Stimulated activated naive CD8-positive, alpha-beta T cell treated with anti-CD3 and anti-CD28 coated beads, Interleukin-15, Interleukin-2, amounts not matched to agents 100 ng/mL and 50 ng/mL, for 24 hours (primary cell): ENCODE data around the gene S100A14.
A peak's percentile ranks its signal among the peaks of the same experiment; 100 is the strongest.
"Not testable (repeated sequence)": the region's sequence is repeated elsewhere in the genome, so short reads cannot be mapped to it uniquely, and the experiment has no call there.

ENCODE experiments used
- H3K27ac Mint-ChIP-seq: one replicate; pipeline ENCODE4 v1.8.0; 2021; ENCODE audit warnings: mild to moderate bottlenecking, mixed read lengths
- H3K27me3 Mint-ChIP-seq: one replicate; pipeline ENCODE4 v1.8.0; 2021; ENCODE audit warnings: mixed read lengths
- H3K36me3 Mint-ChIP-seq: one replicate; pipeline ENCODE4 v1.8.0; 2021; ENCODE audit warnings: low read depth, mixed read lengths
- H3K4me1 Mint-ChIP-seq: one replicate; pipeline ENCODE4 v1.8.0; 2021; ENCODE audit warnings: low read depth, mixed read lengths
- H3K4me3 Mint-ChIP-seq: one replicate; pipeline ENCODE4 v1.8.0; 2021; ENCODE audit warnings: mild to moderate bottlenecking, mixed read lengths
- H3K9me3 Mint-ChIP-seq: one replicate; pipeline ENCODE4 v1.8.0; 2021; ENCODE audit warnings: mixed read lengths

Gene S100A14

GRCh38 chr1:153646672-153647345 lies 30.7 kb upstream of the S100A14 start:
- H3K27ac Mint-ChIP-seq = peak overlapping the region; percentile 45
- H3K9me3 Mint-ChIP-seq = no peaks in the 10 kb centered on the region
- peaks cover 59% of the 10 kb centered on the region for H3K4me1 Mint-ChIP-seq
- H3K27me3 Mint-ChIP-seq = no peaks in the 10 kb centered on the region
- H3K36me3 Mint-ChIP-seq = peaks cover 59% of the 10 kb centered on the region
- no peak overlapping the region for H3K4me3 Mint-ChIP-seq

- Mint-ChIP-seq H3K36me3 (peaks cover 77% of the 10 kb centered on the region), H3K27ac (peak overlapping the region; percentile 47), H3K4me3 (no peak overlapping the region), H3K27me3 (no peaks in the 10 kb centered on the region), H3K9me3 (no peaks in the 10 kb centered on the region), H3K4me1 (peaks cover 54% of the 10 kb centered on the region)
Measured at GRCh38 chr1:153643816-153644215, 27.7 kb upstream of the S100A14 start.

DNA sequence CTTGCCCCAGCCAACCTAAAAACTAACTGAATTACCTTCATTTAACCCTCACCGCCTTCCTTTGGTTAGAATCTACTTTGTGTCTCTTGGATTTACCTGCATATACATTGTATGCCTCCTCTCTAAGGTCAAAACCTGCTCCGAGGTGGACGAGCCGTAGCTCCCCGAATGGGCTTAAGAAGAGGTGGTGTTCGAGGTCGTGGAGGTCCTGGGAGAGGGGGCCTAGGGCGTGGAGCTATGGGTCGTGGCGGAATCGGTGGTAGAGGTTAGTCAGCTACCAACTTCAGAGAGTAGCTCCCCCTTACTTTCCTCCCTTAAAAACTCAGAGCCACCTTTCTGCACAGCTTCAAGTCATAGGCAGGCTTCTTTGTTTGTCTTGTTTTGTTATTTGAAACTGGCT lies 27.0 kb upstream of the S100A14 start:
- H3K4me1 Mint-ChIP-seq = peaks cover 47% of the 10 kb centered on the region
- H3K27me3 Mint-ChIP-seq = no peaks in the 10 kb centered on the region
- H3K36me3 Mint-ChIP-seq = peaks cover 85% of the 10 kb centered on the region
- H3K4me3 Mint-ChIP-seq = no peak overlapping the region
- H3K9me3 Mint-ChIP-seq = no peaks in the 10 kb centered on the region
- H3K27ac Mint-ChIP-seq = peak overlapping the region; percentile 28

DNA sequence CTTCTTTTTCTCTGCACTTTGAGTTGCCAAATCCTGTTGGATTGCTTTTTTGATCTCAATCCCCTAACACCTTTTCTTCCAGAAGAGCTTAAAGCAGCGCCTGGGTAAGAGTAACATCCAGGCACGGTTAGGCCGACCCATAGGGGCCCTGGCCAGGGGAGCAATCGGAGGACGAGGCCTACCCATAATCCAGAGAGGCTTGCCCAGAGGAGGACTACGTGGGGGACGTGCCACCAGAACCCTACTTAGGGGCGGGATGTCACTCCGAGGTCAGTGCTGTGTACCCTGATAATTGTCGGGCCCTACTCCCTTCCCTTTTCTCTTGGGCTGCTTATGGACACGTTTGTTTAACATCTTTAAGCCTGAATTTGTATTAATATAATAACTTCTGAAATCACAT lies 26.0 kb upstream of the S100A14 start:
- H3K4me3 Mint-ChIP-seq = no peak overlapping the region

GRCh38 chr1:153640861-153641260 lies 24.7 kb upstream of the S100A14 start:
- H3K4me1 Mint-ChIP-seq = peaks cover 50% of the 10 kb centered on the region

More for the DNA sequence above, 26.0 kb upstream of the S100A14 start:
- H3K4me1 Mint-ChIP-seq = peaks cover 44% of the 10 kb centered on the region
- no peak overlapping the region for H3K27ac Mint-ChIP-seq
- no peaks in the 10 kb centered on the region for H3K27me3 Mint-ChIP-seq
- no peaks in the 10 kb centered on the region for H3K9me3 Mint-ChIP-seq
- H3K36me3 Mint-ChIP-seq = peaks cover 84% of the 10 kb centered on the region

DNA sequence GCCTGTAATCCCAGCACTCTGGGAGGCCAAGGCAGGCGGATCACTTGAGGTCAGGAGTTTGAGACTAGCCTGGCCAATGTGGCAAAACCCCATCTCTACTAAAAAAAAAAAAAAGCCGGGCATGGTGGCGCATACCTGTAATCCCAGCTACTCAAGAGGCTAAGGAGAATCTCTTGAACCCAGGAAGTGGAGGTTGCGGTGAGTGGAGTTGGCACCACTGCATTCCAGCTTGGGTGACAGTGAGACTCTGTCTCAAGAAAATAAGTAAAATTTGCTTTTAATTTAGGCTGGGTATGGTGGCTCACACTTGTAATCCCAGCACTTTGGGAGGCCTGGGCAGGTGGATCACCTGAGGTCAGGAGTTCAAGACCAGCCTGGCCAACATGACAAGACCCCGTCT lies 24.1 kb upstream of the S100A14 start:
- Mint-ChIP-seq H3K36me3 (peaks cover 84% of the 10 kb centered on the region), H3K4me1 (peaks cover 49% of the 10 kb centered on the region)
- not testable (repeated sequence) for H3K27ac Mint-ChIP-seq, H3K4me3 Mint-ChIP-seq, H3K27me3 Mint-ChIP-seq, H3K9me3 Mint-ChIP-seq

More at GRCh38 chr1:153640861-153641260, 24.7 kb upstream of the S100A14 start:
- H3K27ac Mint-ChIP-seq = no peak overlapping the region
- H3K9me3 Mint-ChIP-seq = no peaks in the 10 kb centered on the region
- no peak overlapping the region for H3K4me3 Mint-ChIP-seq
- H3K27me3 Mint-ChIP-seq = no peaks in the 10 kb centered on the region
- peaks cover 87% of the 10 kb centered on the region for H3K36me3 Mint-ChIP-seq

GRCh38 chr1:153639280-153639679 lies 23.2 kb upstream of the S100A14 start:
- Mint-ChIP-seq H3K4me1 (peaks cover 50% of the 10 kb centered on the region), H3K9me3 (no peaks in the 10 kb centered on the region), H3K27me3 (no peaks in the 10 kb centered on the region), H3K27ac (peak overlapping the region; percentile 31), H3K4me3 (no peak overlapping the region), H3K36me3 (peaks cover 82% of the 10 kb centered on the region)

DNA sequence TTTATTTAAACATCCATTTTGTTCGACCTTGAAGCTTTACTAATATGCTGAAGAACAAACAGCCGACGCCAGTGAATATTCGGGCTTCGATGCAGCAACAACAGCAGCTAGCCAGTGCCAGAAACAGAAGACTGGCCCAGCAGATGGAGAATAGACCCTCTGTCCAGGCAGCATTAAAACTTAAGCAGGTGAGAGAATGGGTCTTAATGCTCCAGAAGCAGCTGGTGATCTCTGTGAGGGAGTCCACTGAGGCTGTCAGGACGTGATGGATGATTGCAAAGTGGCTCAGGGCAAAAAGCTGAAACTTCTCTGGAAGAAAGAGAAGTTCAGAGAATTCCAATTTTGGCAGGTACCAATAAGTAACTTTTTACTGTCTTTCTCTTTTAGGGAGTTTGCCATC lies 22.1 kb upstream of the S100A14 start:
- no peaks in the 10 kb centered on the region for H3K27me3 Mint-ChIP-seq
- H3K4me3 Mint-ChIP-seq = no peak overlapping the region
- H3K36me3 Mint-ChIP-seq = peaks cover 74% of the 10 kb centered on the region
- no peaks in the 10 kb centered on the region for H3K9me3 Mint-ChIP-seq
- H3K4me1 Mint-ChIP-seq = peaks cover 45% of the 10 kb centered on the region
- no peak overlapping the region for H3K27ac Mint-ChIP-seq

- Mint-ChIP-seq H3K4me1 (peaks cover 54% of the 10 kb centered on the region), H3K36me3 (peaks cover 54% of the 10 kb centered on the region), H3K4me3 (peak overlapping the region; percentile 95), H3K9me3 (no peaks in the 10 kb centered on the region), H3K27ac (peak overlapping the region; percentile 77), H3K27me3 (no peaks in the 10 kb centered on the region)
Measured at GRCh38 chr1:153636312-153636711, 20.2 kb upstream of the S100A14 start.

DNA sequence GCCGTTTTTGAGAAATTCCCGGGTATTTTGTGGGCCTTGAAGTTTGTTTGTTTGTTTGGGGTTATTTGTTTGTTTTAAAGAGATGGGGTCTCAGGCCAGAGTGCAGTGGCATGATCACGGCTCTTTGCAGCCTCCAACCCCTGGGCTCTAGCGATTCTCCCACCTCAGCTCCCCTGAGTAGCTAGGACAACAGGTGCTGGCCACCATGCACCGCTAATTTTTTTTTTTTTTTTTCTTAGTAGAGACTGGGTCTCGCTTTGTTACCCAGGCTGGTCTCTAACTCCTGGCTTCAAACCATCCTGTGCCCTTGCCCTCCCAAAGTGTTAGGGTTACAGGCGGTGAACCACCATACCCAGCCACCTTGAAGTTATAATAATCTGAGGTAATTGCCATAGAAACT lies 19.7 kb upstream of the S100A14 start:
- no peaks in the 10 kb centered on the region for H3K9me3 Mint-ChIP-seq

GRCh38 chr1:153633754-153634665 lies 17.9 kb upstream of the S100A14 start, which contains the start of gene CHTOP:
CHTOP (plus strand) TSS chr1:153634066; CDS start chr1:153636589, 2,523 bp downstream.
- Mint-ChIP-seq H3K27me3 (no peaks in the 10 kb centered on the region), H3K4me3 (peak within 1 kb of the TSS; percentile 95), H3K36me3 (peaks cover 42% of the 10 kb centered on the region), H3K9me3 (no peaks in the 10 kb centered on the region), H3K4me1 (peaks cover 54% of the 10 kb centered on the region), H3K27ac (peak within 1 kb of the TSS; percentile 97)

More for the DNA sequence above, 19.7 kb upstream of the S100A14 start:
- Mint-ChIP-seq H3K27me3 (no peaks in the 10 kb centered on the region), H3K27ac (peak overlapping the region; percentile 53), H3K4me3 (peak overlapping the region; percentile 95), H3K4me1 (peaks cover 53% of the 10 kb centered on the region), H3K36me3 (peaks cover 50% of the 10 kb centered on the region)

DNA sequence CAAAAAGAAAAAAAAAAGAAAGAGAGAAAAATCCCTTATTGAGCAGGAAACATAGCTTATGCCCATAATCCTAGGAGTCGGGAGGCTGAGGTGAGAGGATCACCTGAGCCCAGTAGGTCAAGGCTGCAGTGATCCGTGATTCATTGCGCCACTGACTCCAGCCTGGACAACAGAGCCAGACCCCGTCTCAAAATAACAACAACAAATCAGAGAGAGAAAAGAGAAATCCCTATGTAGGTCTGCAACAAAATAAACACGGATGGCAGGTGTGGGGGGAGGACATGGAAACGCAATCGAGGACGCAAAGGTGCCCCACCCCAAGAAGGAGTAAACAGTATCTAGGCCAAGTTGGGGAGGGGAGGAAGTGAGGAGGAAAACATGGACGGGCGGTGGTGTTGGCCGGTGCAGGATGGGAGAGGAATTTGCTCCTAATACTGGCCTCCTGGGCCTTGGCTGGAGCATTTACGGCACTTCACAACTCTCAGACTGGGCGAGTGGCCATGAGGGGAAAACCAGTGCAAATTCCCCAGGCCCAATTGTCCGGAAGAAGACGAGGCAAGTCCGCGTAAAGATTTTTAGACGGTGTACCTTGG lies 17.1 kb upstream of the S100A14 start:
- no peaks in the 10 kb centered on the region for H3K9me3 Mint-ChIP-seq
- peak overlapping the region; percentile 97 for H3K27ac Mint-ChIP-seq
- H3K27me3 Mint-ChIP-seq = no peaks in the 10 kb centered on the region
- peak overlapping the region; percentile 95 for H3K4me3 Mint-ChIP-seq
- H3K4me1 Mint-ChIP-seq = peaks cover 54% of the 10 kb centered on the region
- peaks cover 35% of the 10 kb centered on the region for H3K36me3 Mint-ChIP-seq

DNA sequence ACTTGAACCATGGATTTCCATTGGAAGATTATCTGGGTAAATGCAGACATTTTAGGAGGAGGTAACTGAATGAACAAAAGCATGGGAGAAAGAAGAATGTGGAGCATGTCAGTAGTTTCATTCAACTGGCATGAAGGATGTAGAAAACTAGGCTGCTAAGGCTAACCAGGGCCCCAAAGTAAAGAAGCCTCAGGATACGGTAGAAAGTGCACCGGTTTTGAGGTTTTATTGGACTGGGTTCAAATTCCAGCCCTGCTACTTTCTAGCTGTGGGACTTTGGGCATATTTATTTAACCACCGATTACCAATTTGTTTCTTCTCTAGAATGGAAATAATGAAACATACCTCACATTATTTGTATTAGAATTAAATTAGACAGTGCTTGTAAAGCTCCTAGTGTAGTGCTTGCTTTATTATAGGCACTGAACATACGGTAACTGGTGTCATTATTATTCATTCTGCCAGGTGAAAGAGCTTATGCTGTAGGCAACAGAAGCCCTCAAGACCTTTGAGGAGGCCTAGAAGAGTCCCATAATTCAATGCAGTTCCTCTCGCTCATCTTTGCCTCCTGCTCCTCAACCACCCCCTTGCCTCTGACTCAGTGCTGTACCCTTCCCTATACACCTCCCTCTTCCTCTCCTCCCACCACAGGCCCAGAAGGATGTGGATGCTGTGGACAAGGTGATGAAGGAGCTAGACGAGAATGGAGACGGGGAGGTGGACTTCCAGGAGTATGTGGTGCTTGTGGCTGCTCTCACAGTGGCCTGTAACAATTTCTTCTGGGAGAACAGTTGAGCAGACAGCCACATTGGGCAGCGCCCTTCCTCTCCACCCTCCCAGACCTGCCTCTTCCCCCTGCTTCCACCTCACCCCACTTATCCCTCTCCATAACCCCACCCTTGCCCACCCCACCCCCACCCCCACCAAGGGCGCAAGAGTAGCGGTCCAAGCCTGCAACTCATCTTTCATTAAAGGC lies 15.2 kb upstream of the S100A14 start:
- no peaks in the 10 kb centered on the region for H3K27me3 Mint-ChIP-seq
- peaks cover 43% of the 10 kb centered on the region for H3K4me1 Mint-ChIP-seq
- H3K4me3 Mint-ChIP-seq = no peak overlapping the region
- H3K9me3 Mint-ChIP-seq = no peaks in the 10 kb centered on the region
- H3K36me3 Mint-ChIP-seq = peaks cover 18% of the 10 kb centered on the region
- H3K27ac Mint-ChIP-seq = peak overlapping the region; percentile 73

DNA sequence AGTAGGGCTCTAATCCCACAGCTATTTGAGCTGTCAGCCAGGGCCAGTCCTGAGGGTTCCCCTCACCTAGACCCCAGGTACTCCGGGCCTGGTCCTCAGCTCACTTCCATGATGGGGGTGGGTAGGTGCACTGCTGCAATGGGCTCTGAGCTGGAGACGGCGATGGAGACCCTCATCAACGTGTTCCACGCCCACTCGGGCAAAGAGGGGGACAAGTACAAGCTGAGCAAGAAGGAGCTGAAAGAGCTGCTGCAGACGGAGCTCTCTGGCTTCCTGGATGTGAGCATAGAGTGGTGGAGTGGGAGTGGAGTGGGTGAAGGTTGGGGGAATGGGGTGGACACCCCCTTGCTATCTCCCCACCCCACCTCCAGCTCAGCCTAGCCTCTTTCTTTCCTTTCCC lies 14.3 kb upstream of the S100A14 start:
- Mint-ChIP-seq H3K36me3 (peaks cover 9% of the 10 kb centered on the region), H3K27ac (no peak overlapping the region), H3K9me3 (no peaks in the 10 kb centered on the region), H3K4me1 (peaks cover 34% of the 10 kb centered on the region), H3K27me3 (no peaks in the 10 kb centered on the region), H3K4me3 (no peak overlapping the region)
